ENCODE data around the gene NPAT. TPM values are rescaled to one million over a fixed set of nuclear protein-coding genes. Genes with fewer than 3 reads are reported as not detected.

NPAT gene
- total and polyA plus RNA-seq, 2 of the 4 experiments (the other 2 are of a cell fraction) = 3.1 to 10.6 TPM

GRCh38 chr11:108246308-108246707 is 23.9 kb upstream of the NPAT start:
- no TSS peak for BruUV-seq (replicated peaks)
- Histone ChIP-seq H3K23ac (ENCODE audit: low read depth, low read length) (no peak overlapping the region), H3K4ac (ENCODE audit: low read depth, low read length) (no peak overlapping the region), H4K5ac (ENCODE audit: low read depth, low read length) (no peak overlapping the region), H4K20me1 (ENCODE audit: insufficient read depth, low read length) (no peaks in the 10 kb centered on the region), H3K27ac (ENCODE audit: insufficient read depth, low read length) (no peak overlapping the region), H3K14ac (replicated peaks; ENCODE audit: low read depth, low read length) (no peak overlapping the region), H3K9me3 (ENCODE audit: control insufficient read depth, insufficient read depth, low read length) (no peaks in the 10 kb centered on the region), H3K4me2 (ENCODE audit: low read depth, low read length) (no peak overlapping the region), H2AFZ (replicated peaks; ENCODE audit: low read length, poor library complexity) (no peak overlapping the region), H3K79me1 (ENCODE audit: low read depth in 1 of 2, low read length in 2 of 2) (no peaks in the 10 kb centered on the region), H3K18ac (ENCODE audit: low read depth, low read length) (no peak overlapping the region), H3K9me1 (ENCODE audit: insufficient read depth, low read length) (no peaks in the 10 kb centered on the region; the same call in 1 of the 2 replicates), H3K4me1 (ENCODE audit: control insufficient read depth, insufficient read depth, low read length) (no peaks in the 10 kb centered on the region), H2AK9ac (replicated peaks; ENCODE audit: low read depth, low read length, poor library complexity) (no peak overlapping the region), H2BK120ac (ENCODE audit: low read depth, low read length) (no peak overlapping the region), H4K8ac (ENCODE audit: low read depth in 2 of 2, low read length in 2 of 2) (no peak overlapping the region), H2BK20ac (ENCODE audit: low read depth, low read length) (no peak overlapping the region), H3K27me3 (ENCODE audit: control insufficient read depth, insufficient read depth, low read length) (no peaks in the 10 kb centered on the region), H3K36me3 (ENCODE audit: control insufficient read depth, insufficient read depth, low read length) (peaks cover 11% of the 10 kb centered on the region), H2BK15ac (ENCODE audit: low read depth, low read length) (no peak overlapping the region), H2BK5ac (ENCODE audit: low read depth, low read length, poor library complexity, severe bottlenecking) (no peak overlapping the region), H3K4me3 (ENCODE audit: insufficient read depth, low read depth, low read length) (no peak overlapping the region), H3K56ac (ENCODE audit: extremely low read depth, insufficient read depth, low read length) (no peak overlapping the region), H2AK5ac (ENCODE audit: low read depth, low read length) (no peak overlapping the region), H3K9ac (ENCODE audit: low read depth, low read length) (no peak overlapping the region), H4K91ac (ENCODE audit: insufficient read depth, low read depth, low read length) (no peak overlapping the region)
- dilution Hi-C loops (cut with HindIII; ENCODE audit: low sequenced_read_pairs, unreplicated experiment) (no loop called here), in situ Hi-C loops (cut with MboI; ENCODE audit: low sequenced_read_pairs) (no loop called here), intact Hi-C loops (cut with micrococcal nuclease) (no loop called here)
- no CpG with 5 or more reads among the region's 3 CpGs for WGBS, 2 experiments (ENCODE audit: extremely low coverage in 2 of 2, insufficient read length in 1 of 2)
- no peak for ATAC-seq (ENCODE audit: low read depth)
- POLR2A ChIA-PET (ENCODE audit: unreplicated experiment) = no interaction called here
- no peak for DNase-seq
- TF ChIP-seq MAZ (IDR thresholded peaks at IDR 0.05; ENCODE audit: borderline replicate concordance, low read depth, low read length) (no peak), MAFK (IDR thresholded peaks at IDR 0.05; ENCODE audit: low read depth, low read length) (peak; percentile 98), NFE2L2 (IDR thresholded peaks at IDR 0.05; ENCODE audit: low read depth, low read length) (no peak)
- CTCF ChIA-PET = interaction anchor here (1.2 kb wide), 1 partner anchor 9 kb away, joined by 3 read pairs; no protein-coding TSS in a partner anchor
